ENCODE data around the gene SERINC2. TPM values are rescaled to one million over a fixed set of nuclear protein-coding genes. Genes with fewer than 3 reads are reported as not detected.
"Not testable (repeated sequence)": the region's sequence is repeated elsewhere in the genome, so short reads cannot be mapped to it uniquely, and the experiment has no call there.

SERINC2 gene
- total RNA-seq, 1 experiment from 2014 or later, result 14.0 TPM

DNA sequence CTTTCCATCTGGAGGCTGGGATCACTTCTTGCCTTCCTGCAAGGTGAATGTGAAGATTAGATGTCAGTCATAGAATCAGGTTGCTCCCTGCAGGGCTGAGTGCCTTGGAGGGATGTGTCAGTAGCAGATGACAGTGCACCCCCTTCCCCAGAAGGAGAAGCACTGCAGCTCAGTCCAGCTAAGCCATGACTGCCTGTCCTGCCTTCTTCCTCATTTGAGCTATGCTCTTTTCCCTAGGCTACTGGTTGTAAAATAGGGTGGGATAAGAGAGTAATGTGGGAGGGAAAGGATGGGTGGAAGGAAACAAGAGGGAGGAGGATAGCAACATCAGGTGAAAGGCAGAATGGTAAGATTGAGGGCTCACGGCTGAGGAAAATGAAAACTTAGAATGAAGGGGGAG is 29.0 kb upstream of the SERINC2 start:
- TF ChIP-seq TCF7L2 (IDR thresholded peaks at IDR 0.05; ENCODE audit: low read depth, low read length) (no peak), SIN3A (IDR thresholded peaks at IDR 0.05; ENCODE audit: borderline replicate concordance, insufficient read depth, low read depth, low read length) (no peak), POLR2AphosphoS5 (IDR thresholded peaks at IDR 0.05; ENCODE audit: low read depth, low read length) (no peak)
- TF ChIP-seq, protein P1, sequence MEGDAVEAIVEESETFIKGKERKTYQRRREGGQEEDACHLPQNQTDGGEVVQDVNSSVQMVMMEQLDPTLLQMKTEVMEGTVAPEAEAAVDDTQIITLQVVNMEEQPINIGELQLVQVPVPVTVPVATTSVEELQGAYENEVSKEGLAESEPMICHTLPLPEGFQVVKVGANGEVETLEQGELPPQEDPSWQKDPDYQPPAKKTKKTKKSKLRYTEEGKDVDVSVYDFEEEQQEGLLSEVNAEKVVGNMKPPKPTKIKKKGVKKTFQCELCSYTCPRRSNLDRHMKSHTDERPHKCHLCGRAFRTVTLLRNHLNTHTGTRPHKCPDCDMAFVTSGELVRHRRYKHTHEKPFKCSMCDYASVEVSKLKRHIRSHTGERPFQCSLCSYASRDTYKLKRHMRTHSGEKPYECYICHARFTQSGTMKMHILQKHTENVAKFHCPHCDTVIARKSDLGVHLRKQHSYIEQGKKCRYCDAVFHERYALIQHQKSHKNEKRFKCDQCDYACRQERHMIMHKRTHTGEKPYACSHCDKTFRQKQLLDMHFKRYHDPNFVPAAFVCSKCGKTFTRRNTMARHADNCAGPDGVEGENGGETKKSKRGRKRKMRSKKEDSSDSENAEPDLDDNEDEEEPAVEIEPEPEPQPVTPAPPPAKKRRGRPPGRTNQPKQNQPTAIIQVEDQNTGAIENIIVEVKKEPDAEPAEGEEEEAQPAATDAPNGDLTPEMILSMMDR (IDR thresholded peaks at IDR 0.05), result no peak
- TF ChIP-seq, protein P2, sequence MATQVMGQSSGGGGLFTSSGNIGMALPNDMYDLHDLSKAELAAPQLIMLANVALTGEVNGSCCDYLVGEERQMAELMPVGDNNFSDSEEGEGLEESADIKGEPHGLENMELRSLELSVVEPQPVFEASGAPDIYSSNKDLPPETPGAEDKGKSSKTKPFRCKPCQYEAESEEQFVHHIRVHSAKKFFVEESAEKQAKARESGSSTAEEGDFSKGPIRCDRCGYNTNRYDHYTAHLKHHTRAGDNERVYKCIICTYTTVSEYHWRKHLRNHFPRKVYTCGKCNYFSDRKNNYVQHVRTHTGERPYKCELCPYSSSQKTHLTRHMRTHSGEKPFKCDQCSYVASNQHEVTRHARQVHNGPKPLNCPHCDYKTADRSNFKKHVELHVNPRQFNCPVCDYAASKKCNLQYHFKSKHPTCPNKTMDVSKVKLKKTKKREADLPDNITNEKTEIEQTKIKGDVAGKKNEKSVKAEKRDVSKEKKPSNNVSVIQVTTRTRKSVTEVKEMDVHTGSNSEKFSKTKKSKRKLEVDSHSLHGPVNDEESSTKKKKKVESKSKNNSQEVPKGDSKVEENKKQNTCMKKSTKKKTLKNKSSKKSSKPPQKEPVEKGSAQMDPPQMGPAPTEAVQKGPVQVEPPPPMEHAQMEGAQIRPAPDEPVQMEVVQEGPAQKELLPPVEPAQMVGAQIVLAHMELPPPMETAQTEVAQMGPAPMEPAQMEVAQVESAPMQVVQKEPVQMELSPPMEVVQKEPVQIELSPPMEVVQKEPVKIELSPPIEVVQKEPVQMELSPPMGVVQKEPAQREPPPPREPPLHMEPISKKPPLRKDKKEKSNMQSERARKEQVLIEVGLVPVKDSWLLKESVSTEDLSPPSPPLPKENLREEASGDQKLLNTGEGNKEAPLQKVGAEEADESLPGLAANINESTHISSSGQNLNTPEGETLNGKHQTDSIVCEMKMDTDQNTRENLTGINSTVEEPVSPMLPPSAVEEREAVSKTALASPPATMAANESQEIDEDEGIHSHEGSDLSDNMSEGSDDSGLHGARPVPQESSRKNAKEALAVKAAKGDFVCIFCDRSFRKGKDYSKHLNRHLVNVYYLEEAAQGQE (IDR thresholded peaks at IDR 0.05; ENCODE audit: insufficient read depth in 1 of 2, low read depth in 2 of 2, low read length in 1 of 2), result no peak
- H3K4me1 ChIP-seq (ENCODE audit: control insufficient read depth, insufficient read depth, low read length), result no peaks in the 10 kb centered on the region
- ATAC-seq (no peak), DNase-seq (ENCODE audit: low read depth, low spot score) (no peak)
- no peaks in the 10 kb centered on the region for H3K9me3 ChIP-seq (ENCODE audit: control insufficient read depth, insufficient read depth, low read depth, low read length)
- H3K36me3 ChIP-seq (ENCODE audit: control insufficient read depth, insufficient read depth, low read length), result no peaks in the 10 kb centered on the region
- no peak overlapping the region for H3K4me3 ChIP-seq (ENCODE audit: low read depth in 2 of 2, low read length in 2 of 2)
- intact Hi-C loops (cut with micrococcal nuclease; ENCODE audit: unreplicated experiment), result no loop called here
- POLR2A ChIA-PET, result no interaction called here
- no peak overlapping the region for H3K27ac ChIP-seq (ENCODE audit: low read length)
- CTCF ChIA-PET, result interaction anchor here (0.5 to 0.6 kb wide), 2 partner anchors 190 to 220 kb away, joined by 4 to 6 read pairs; no protein-coding TSS in a partner anchor
- BruUV-seq (replicated peaks), result no TSS peak
- no peaks in the 10 kb centered on the region for H3K27me3 ChIP-seq (ENCODE audit: control insufficient read depth, insufficient read depth, low read length)
- in situ Hi-C loops (cut with HindIII; ENCODE audit: low pct_unique_long_range_greater_than_20kb, low sequenced_read_pairs), result no loop called here

DNA sequence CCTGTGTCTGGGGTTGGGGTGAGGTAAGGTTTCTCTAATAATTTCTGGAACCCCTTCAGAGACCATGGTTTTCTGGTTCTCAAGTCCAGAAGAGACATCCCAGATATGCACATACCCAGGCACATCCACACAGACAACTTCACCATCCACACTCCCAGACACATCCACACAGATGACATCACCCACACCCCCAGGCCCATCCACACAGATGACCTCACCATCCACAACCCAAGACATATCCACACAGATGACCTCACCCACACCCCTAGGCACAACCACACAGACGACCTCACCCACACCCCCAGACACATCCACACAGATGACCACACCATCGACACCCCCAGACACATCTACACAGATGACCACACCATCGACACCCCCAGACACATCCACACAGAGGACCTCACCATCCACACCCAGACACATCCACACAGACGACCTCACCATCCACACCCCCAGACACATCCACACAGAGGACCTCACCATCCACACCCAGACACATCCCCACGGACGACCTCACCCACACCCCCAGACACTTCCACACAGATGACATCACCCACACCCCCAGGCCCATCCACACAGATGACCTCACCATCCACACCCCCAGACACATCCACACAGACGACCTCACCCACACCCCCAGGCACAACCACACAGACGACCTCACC is 26.3 kb upstream of the SERINC2 start:
- DNase-seq (ENCODE audit: low read depth, low spot score); H3K27ac ChIP-seq (ENCODE audit: low read length); H3K36me3 ChIP-seq (ENCODE audit: control insufficient read depth, insufficient read depth, low read length); H3K9me3 ChIP-seq (ENCODE audit: control insufficient read depth, insufficient read depth, low read depth, low read length); H3K4me1 ChIP-seq (ENCODE audit: control insufficient read depth, insufficient read depth, low read length); BruUV-seq (replicated peaks); ATAC-seq; CTCF ChIA-PET; in situ Hi-C loops (cut with HindIII; ENCODE audit: low pct_unique_long_range_greater_than_20kb, low sequenced_read_pairs); H3K4me3 ChIP-seq (ENCODE audit: low read depth in 2 of 2, low read length in 2 of 2); POLR2A ChIA-PET; intact Hi-C loops (cut with micrococcal nuclease; ENCODE audit: unreplicated experiment); H3K27me3 ChIP-seq (ENCODE audit: control insufficient read depth, insufficient read depth, low read length): not testable (repeated sequence)

DNA sequence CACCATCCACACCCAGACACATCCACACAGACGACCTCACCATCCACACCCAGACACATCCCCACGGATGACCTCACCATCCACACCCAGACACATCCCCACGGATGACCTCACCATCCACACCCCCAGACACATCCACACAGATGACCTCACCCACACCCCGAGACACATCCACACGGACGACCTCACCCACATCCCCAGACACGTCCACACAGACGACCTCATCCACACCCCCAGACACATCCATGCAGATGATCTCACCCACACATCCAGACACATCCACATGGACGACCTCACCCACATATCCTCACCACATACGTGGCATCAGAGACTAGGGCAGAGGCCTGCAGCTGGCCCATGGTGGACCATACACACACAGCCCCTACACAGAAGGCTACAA is 25.4 kb upstream of the SERINC2 start:
- in situ Hi-C loops (cut with HindIII; ENCODE audit: low pct_unique_long_range_greater_than_20kb, low sequenced_read_pairs) (no loop called here), intact Hi-C loops (cut with micrococcal nuclease; ENCODE audit: unreplicated experiment) (no loop called here)
- Histone ChIP-seq H3K27me3 (ENCODE audit: control insufficient read depth, insufficient read depth, low read length) (no peaks in the 10 kb centered on the region), H3K4me3 (ENCODE audit: low read depth in 2 of 2, low read length in 2 of 2) (no peak overlapping the region), H3K36me3 (ENCODE audit: control insufficient read depth, insufficient read depth, low read length) (no peaks in the 10 kb centered on the region), H3K4me1 (ENCODE audit: control insufficient read depth, insufficient read depth, low read length) (no peaks in the 10 kb centered on the region), H3K9me3 (ENCODE audit: control insufficient read depth, insufficient read depth, low read depth, low read length) (no peaks in the 10 kb centered on the region), H3K27ac (ENCODE audit: low read length) (no peak overlapping the region)
- BruUV-seq (replicated peaks), result no TSS peak
- ATAC-seq, result no peak
- no peak for DNase-seq (ENCODE audit: low read depth, low spot score)
- ChIA-PET CTCF (no interaction called here), POLR2A (no interaction called here)
- no peak for TF ChIP-seq TCF7L2 (IDR thresholded peaks at IDR 0.05; ENCODE audit: low read depth, low read length)
- TF ChIP-seq SIN3A (IDR thresholded peaks at IDR 0.05; ENCODE audit: borderline replicate concordance, insufficient read depth, low read depth, low read length), result no peak
- TF ChIP-seq, protein P2 (IDR thresholded peaks at IDR 0.05; ENCODE audit: insufficient read depth in 1 of 2, low read depth in 2 of 2, low read length in 1 of 2), result no peak
- TF ChIP-seq, protein P1 (IDR thresholded peaks at IDR 0.05), result no peak
- no peak for TF ChIP-seq POLR2AphosphoS5 (IDR thresholded peaks at IDR 0.05; ENCODE audit: low read depth, low read length)

Measured in Panc1 (cell line).